ENCODE results near the gene NPHP4.
"Not testable (repeated sequence)": the region's sequence is repeated elsewhere in the genome, so short reads cannot be mapped to it uniquely, and the experiment has no call there.

The NPHP4 gene

DNA sequence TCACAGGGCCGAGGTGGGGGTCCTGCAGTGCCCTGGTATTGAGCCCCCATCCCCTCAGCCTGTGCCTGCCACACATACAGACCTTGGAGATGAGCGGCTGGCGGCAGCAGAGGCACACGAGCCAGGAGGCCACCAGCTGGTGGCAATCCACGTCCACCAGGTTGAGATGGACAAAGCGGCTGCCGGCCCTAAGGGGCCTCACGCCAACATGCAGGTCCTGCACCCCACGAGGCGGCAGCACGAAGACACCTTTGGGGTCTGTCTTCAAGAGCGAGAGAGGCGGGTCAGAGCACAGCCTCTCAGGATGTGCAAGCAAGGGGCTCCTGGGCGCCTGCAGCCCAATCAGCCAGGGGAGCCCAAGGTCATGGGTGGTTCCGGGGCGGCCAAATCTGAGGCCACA lies 128.0 kb downstream of the NPHP4 start:
- Mint-ChIP-seq H3K4me1 (peaks cover 7% of the 10 kb centered on the region), H3K27ac (no peak overlapping the region), H3K9me3 (no peaks in the 10 kb centered on the region), H3K4me3 (no peak overlapping the region), H3K36me3 (peaks cover 6% of the 10 kb centered on the region)
- DNase-seq (ENCODE audit: low spot score in 2 of 2) (no peak), ATAC-seq (no peak)

DNA sequence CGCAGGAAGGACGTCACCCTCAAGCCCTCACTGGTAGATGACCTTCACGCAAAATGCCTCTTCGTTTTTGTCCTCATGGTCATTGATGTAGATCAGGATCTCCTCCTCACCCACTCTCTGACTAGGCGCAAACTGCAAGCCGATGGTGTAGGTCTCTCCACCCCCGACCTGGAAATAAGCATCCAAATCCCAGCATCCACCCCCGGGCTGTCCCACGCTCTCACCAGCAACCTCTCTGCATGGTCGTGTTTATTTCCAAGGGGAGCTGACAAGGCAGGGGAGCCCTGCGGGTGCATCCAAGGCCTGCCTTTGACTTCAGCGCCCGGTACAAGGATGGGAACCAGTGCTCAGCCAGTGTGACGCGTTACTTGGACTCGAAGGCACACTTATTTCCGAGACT lies 129.0 kb downstream of the NPHP4 start:
- H3K36me3 Mint-ChIP-seq = peaks cover 6% of the 10 kb centered on the region
- DNase-seq (ENCODE audit: low spot score in 2 of 2) (no peak), ATAC-seq (no peak)
- H3K27ac Mint-ChIP-seq = no peak overlapping the region
- no peaks in the 10 kb centered on the region for H3K9me3 Mint-ChIP-seq
- H3K4me1 Mint-ChIP-seq = no peaks in the 10 kb centered on the region
- H3K4me3 Mint-ChIP-seq = no peak overlapping the region

DNA sequence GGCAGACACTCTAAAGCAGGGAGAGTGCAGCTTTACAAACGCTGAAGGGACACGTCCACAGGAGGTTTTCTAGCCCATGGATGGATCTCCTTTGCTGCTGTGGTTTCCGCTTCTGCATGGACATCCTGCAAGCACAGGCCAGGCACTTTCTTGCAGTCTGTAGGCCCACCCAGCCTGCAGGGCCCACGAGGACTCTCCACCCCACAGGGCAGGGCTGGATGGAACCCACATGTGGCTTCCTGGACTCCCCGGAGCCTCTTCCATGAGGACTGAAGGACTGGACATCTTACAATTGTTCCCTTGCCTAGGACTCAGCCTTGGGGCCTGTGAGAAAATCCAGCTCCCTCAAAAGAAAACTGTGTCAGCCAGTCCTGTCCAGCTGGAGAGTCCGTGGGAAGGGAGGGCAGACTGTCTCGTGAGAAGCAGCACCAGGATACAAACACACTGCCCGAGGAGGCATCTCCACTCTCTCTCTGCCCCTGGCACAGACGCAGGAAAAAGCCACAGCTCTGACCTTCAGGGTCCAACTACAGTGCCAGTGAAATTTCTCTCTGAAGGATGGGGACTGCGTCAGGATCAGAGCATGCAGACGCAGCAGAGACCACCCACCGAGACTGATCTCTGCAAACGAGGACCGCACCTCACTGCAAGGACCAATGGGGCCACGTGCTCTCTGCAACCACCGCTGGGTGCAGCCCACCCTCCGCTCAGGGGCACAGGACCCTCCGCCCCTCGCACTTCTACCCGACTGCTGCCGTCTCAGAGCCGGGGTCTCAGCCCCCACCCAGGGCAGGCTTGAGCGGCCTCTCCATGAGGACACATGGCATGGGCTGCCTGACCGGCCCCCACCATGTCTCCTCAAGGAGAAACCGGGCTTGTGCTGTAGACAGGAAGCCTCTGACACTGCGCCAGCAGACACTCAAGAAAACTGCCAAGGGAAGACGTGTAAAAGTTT lies 130.1 kb downstream of the NPHP4 start:
- no peak overlapping the region for H3K4me3 Mint-ChIP-seq
- no peak for ATAC-seq
- H3K36me3 Mint-ChIP-seq = peaks cover 6% of the 10 kb centered on the region
- DNase-seq (ENCODE audit: low spot score in 2 of 2) = no peak
- H3K27ac Mint-ChIP-seq = no peak overlapping the region
- H3K4me1 Mint-ChIP-seq = no peaks in the 10 kb centered on the region
- H3K9me3 Mint-ChIP-seq = no peaks in the 10 kb centered on the region

DNA sequence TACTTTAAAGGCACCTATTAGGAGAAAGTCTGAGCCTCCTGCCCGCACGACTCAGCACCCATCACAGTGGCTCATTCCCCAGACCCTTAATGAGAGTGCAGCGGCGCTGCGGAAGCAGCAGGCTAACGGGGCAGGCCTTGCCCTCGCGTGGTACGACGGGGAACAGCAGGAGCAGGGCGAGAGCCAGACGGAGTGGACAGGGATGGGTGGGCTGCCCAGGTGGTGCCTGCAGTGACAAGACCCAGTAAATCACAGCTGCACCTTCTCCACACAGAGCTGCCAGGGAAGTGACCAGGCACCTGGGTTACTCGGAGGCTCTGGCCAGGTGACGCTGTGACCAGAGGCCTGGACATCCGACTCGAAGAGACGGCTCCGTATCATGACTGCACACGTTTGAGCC lies 131.9 kb downstream of the NPHP4 start:
- H3K36me3 Mint-ChIP-seq = peaks cover 6% of the 10 kb centered on the region
- ATAC-seq (no peak), DNase-seq (ENCODE audit: low spot score in 2 of 2) (no peak)
- H3K4me3 Mint-ChIP-seq = no peak overlapping the region
- no peaks in the 10 kb centered on the region for H3K9me3 Mint-ChIP-seq
- H3K27ac Mint-ChIP-seq = no peak overlapping the region
- no peaks in the 10 kb centered on the region for H3K4me1 Mint-ChIP-seq

DNA sequence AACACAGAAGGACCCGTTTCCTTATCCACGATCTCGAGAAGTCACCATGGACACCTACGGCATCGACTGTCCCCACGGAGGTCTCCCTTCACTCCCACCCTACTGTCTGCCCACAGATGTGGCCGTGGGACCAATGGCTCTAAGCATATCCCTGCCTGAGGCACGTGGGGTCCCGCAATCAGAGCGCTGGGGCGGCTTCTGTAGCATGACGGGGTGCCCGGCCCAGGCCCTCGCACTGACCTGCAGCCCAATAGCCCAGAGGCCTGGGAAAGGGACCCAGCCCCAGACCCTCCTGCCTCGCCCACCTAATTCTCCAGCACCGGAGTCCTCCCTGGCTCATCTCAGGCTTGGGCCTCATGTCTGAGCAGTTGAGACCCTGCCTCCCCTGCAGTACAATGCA lies 132.5 kb downstream of the NPHP4 start:
- ATAC-seq = no peak
- Mint-ChIP-seq H3K4me1 (no peaks in the 10 kb centered on the region), H3K27ac (no peak overlapping the region), H3K9me3 (no peaks in the 10 kb centered on the region), H3K36me3 (peaks cover 6% of the 10 kb centered on the region), H3K4me3 (no peak overlapping the region)
- DNase-seq (ENCODE audit: low spot score in 2 of 2) = no peak

DNA sequence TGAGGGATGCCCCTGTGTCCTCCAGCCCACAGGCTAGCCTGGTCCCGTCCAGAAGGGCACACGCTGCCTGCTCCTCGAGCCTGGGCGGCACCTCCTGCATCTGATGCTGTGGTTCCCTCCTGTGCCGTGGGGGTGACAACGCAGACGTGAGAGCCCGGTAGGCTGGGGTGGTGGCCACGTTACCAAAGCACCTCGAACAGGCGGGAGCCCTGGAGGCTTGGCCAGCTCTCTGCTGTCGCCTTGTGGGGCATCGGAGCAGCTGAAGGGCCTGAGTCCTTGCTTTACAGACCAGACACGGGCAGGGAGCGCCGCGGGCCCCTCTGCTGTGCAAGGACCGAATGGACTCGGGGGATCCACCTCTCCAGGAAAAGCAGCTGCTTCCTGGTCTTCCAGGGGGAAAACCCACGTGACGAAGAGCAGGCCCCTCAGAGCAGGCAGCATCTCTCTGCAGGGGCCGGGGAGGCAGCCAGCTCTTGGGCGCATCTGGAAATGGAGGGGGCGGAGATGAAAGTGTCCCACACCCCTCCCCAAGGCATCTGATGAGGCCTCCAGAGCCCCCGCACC lies 133.3 kb downstream of the NPHP4 start:
- no peaks in the 10 kb centered on the region for H3K9me3 Mint-ChIP-seq
- H3K4me3 Mint-ChIP-seq = no peak overlapping the region
- DNase-seq (ENCODE audit: low spot score in 2 of 2) (no peak), ATAC-seq (no peak)
- no peaks in the 10 kb centered on the region for H3K4me1 Mint-ChIP-seq
- peaks cover 6% of the 10 kb centered on the region for H3K36me3 Mint-ChIP-seq
- no peak overlapping the region for H3K27ac Mint-ChIP-seq

DNA sequence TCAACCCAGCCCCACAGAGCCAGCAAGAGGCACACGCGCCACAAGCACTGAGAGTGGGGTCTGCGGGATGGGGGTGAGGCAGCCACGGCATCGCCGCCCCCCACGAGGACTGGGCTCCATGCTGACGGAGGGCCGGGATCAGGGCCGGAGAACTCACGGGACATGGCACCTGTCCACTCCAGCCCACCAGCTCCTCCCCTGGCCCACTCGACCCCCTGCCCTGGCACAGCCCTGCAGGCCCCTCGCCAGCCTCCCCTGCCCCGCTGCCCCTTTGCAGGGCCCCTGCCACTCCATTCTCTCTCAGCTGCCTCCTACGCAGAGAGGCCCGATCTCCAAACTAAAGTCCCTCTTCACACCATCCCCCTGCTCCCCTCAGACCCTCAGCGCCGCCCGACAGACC lies 134.0 kb downstream of the NPHP4 start:
- no peak overlapping the region for H3K4me3 Mint-ChIP-seq
- DNase-seq (ENCODE audit: low spot score in 2 of 2) (no peak), ATAC-seq (no peak)
- H3K9me3 Mint-ChIP-seq = no peaks in the 10 kb centered on the region
- H3K36me3 Mint-ChIP-seq = peaks cover 6% of the 10 kb centered on the region
- H3K4me1 Mint-ChIP-seq = no peaks in the 10 kb centered on the region
- H3K27ac Mint-ChIP-seq = no peak overlapping the region

DNA sequence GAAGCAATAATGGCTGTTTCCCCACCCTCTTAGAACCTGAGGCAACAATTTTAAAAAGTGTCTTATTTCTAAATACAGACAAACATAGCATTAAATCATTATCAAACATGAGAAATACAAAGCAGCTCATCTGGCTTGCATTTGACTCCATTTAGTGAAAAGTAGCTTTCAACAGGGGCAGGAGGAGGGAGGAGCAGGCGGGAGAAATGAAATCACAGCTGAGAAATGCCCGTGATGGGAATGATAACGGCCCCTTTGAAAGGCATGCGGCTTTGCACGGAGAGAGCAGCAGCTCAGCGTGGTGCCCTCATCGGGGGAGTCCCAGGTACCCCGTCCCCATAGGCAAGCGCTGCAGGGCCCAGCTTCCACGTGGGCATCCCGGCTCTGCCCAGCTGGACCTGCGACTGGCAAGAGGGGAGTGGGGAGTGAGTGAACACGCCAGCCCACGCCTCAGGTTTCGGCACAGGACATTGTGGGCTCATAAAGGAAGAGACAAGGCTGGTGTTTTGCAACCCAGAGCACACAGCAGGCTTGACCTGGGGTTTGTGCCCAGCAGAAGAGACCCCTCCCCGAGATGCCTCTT lies 134.6 kb downstream of the NPHP4 start:
- DNase-seq (ENCODE audit: low spot score in 2 of 2) (no peak), ATAC-seq (no peak)
- H3K9me3 Mint-ChIP-seq = no peaks in the 10 kb centered on the region
- peaks cover 6% of the 10 kb centered on the region for H3K36me3 Mint-ChIP-seq
- no peaks in the 10 kb centered on the region for H3K4me1 Mint-ChIP-seq
- H3K4me3 Mint-ChIP-seq = no peak overlapping the region
- no peak overlapping the region for H3K27ac Mint-ChIP-seq

DNA sequence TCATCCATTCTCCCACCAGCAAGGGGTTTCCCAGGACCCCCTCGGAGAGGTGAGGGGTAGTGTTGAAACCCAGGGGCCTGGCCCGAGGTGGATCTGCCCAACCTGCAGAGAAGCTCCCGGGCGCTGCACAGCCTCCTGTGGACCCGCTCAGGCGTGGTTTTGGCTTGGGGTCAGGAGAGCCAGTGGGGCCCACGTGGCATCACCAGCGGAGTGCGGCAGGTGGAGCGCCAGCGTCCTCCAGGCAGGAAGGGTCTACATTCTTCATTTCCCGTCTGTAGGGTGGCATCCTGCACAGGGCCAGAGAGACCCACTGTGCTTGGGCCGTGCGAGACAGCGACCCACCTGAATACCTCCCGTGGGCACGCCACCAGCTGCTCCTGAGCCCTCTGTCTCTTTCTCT lies 135.2 kb downstream of the NPHP4 start:
- Mint-ChIP-seq H3K4me1 (no peaks in the 10 kb centered on the region), H3K27ac (no peak overlapping the region), H3K9me3 (no peaks in the 10 kb centered on the region), H3K36me3 (peaks cover 6% of the 10 kb centered on the region), H3K4me3 (no peak overlapping the region)
- no peak for DNase-seq (ENCODE audit: low spot score in 2 of 2)
- no peak for ATAC-seq

DNA sequence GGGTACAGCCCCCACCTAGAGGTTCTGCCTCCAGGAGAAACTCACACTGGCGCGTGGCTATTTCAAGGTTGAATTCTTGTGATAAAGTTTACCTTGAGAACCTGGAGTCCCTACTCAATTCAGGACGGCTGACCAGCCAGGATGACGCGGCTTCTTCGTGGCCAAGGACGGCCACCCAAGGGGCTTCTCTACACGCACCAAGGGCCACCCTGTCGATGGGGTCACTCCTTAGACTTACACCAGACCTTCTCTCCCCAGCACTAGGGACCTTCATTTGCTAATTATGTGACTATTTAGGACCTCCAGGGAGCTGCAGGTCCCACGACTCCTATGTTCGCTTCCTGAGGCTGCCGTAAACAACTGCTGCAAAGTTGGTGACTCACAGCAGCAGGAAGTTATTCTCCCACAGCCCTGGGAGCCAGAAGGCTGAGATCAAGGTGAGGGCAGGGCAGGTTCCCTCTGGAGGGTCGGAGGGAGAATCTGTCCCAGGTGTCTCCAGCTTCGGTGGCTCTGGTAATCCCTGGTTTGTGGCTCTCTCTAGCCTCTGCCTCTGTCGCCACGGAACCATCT lies 135.9 kb downstream of the NPHP4 start:
- no peak for DNase-seq (ENCODE audit: low spot score in 2 of 2)

DNA sequence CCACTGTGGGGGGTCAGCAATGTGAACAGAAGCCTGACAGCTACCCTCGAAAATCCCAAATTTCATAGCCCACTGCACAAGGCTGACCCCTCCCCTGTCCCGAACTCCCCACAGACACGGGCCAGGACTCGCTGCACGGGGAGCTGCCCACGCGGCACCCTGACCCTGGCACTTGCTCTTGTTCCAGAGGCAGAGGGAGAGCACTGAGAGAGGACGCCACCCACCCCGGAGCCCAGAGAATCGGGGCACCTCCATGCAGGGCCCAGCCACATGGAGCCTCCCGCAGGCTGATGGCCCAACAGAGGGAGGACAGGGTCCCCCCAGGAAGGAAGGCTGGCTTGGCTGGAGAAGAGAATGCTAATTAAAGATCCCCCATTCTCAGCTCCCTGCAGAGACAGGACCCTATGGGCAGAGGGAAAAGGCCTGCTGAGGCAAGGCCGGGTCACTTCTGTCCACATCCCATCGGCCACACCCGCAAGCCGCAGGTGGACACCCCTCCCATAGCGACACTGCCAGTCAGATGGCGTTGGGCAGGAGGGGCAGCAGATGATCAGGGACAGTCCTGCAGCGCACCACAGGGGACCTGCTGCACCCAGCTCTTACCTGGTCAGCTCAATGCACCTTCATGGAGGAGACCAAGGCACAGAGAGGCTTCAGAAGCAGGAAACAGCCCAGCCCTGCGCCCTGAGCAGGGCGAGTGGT lies 136.9 kb downstream of the NPHP4 start:
- Mint-ChIP-seq H3K36me3 (peaks cover under 1% of the 10 kb centered on the region), H3K4me3 (no peak overlapping the region), H3K4me1 (no peaks in the 10 kb centered on the region), H3K27ac (no peak overlapping the region), H3K9me3 (no peaks in the 10 kb centered on the region)
- ATAC-seq = no peak
- no peak for DNase-seq (ENCODE audit: low spot score in 2 of 2)

More for the DNA sequence above, 135.9 kb downstream of the NPHP4 start:
- Mint-ChIP-seq H3K27ac (no peak overlapping the region), H3K9me3 (no peaks in the 10 kb centered on the region), H3K4me3 (no peak overlapping the region), H3K36me3 (peaks cover 6% of the 10 kb centered on the region), H3K4me1 (no peaks in the 10 kb centered on the region)
- no peak for ATAC-seq

DNA sequence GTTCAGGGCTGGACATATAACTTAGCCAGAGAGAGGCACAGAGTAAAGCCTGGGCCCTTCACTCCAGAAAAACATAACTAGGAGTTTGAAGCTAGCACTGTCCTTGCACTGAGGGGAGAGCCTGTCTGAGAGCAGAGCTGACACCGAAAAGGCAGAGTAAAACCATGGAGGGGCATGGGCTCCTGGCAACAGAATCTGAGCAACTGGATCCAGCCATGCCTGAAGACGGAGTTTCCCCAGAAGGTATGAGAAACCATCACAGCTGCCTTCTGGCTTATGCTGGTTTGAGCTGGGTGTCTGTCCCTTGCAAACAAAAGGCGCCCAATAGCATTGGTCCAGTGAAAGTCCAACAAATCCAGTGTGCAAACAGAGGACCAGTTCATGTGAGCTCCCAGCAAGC lies 137.5 kb downstream of the NPHP4 start:
- Mint-ChIP-seq H3K36me3 (no peaks in the 10 kb centered on the region), H3K9me3 (no peaks in the 10 kb centered on the region), H3K27ac (no peak overlapping the region), H3K4me3 (no peak overlapping the region), H3K4me1 (no peaks in the 10 kb centered on the region)
- ATAC-seq (no peak), DNase-seq (ENCODE audit: low spot score in 2 of 2) (no peak)

DNA sequence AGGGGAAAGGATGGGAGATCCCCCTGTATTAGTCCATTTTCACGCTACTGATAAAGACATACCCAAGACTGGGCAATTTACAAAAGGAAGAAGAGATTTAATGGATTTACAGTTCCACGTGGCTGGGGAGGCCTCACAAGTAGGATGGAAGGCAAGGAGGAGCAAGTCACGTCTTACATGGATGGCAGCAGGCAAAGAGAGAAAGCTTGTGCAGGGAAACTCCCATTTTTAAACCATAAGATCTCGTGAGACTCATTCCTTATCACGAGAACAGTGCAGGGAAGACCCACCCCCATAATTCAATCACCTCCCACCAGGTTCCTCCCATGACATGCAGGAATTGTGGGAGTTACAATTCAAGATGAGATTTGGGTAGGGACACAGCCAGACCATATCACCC lies 138.4 kb downstream of the NPHP4 start:
- not testable (repeated sequence) for H3K4me1 Mint-ChIP-seq; H3K4me3 Mint-ChIP-seq; H3K9me3 Mint-ChIP-seq; H3K36me3 Mint-ChIP-seq; ATAC-seq; DNase-seq (ENCODE audit: low spot score in 2 of 2); H3K27ac Mint-ChIP-seq

DNA sequence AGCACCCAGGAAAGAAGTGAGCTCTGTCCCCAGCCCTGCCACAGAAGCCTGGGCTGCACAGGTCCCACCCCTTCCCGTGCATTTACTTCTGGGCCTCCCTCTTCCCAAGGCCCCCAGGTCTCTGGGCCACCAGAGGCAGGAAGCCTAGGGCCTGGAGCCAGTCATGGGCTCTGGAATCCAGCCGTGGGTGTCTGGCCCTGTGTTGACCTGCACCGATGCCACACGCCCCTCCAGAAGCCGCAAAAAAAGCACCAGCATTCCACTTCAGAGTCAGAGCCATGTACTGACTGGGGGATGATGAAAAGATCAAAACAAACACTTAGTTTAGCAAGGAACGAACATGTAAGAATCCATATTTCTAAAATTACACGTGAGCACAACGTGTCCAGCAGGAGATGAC lies 141.7 kb downstream of the NPHP4 start:
- ATAC-seq (no peak), DNase-seq (ENCODE audit: low spot score in 2 of 2) (no peak)
- Mint-ChIP-seq H3K27ac (no peak overlapping the region), H3K9me3 (no peaks in the 10 kb centered on the region), H3K4me3 (no peak overlapping the region), H3K4me1 (no peaks in the 10 kb centered on the region), H3K36me3 (no peaks in the 10 kb centered on the region)

DNA sequence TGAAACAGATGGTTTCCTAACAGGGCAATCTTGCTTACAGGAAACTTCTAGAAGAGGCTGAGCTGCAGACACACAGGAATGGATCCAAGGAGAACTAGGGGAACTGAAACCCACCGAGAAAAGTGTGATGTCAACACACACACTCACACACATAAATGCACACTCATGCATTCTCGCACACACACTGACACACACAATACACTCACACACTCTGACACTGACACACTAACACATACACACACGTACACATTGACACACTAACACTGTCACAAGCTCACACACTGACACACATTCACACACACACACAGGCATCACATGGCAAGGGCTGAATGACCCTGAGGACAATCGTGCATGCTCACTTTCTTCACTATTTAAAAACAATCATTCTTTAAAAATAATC lies 142.7 kb downstream of the NPHP4 start:
- Mint-ChIP-seq H3K4me3 (no peak overlapping the region), H3K9me3 (no peaks in the 10 kb centered on the region), H3K27ac (no peak overlapping the region), H3K36me3 (no peaks in the 10 kb centered on the region), H3K4me1 (no peaks in the 10 kb centered on the region)
- no peak for ATAC-seq
- no peak for DNase-seq (ENCODE audit: low spot score in 2 of 2)

Measured in stimulated activated effector memory CD8-positive, alpha-beta T cell treated with anti-CD3 and anti-CD28 coated beads, Interleukin-12 subunit alpha, Interleukin-12 subunit beta, amount 100 ng/mL, for 72 hours (primary cell).